Ovary (tissue), 9 donors: ENCODE data around the gene SRRM2. TPM values are rescaled to one million over a fixed set of nuclear protein-coding genes. Genes with fewer than 3 reads are reported as not detected.

ENCODE experiments used
- DNase-seq, 5 donors: peaks; one replicate each; pipeline ENCODE4 v3.0.0-alpha.2; 2019 to 2020
- H3K27ac ChIP-seq, 2 donors: fragments of 200-600 bp; one replicate each; pipeline versions ENCODE4 v1.5.1 to v1.8.0; 2019 to 2022
- H3K27me3 ChIP-seq: fragments of 200-600 bp; one replicate; pipeline ENCODE4 v1.8.0; 2022
- H3K36me3 ChIP-seq: fragments of 200-600 bp; sonication (generic); one replicate; pipeline ENCODE4 v1.5.1; 2019
- H3K4me1 ChIP-seq: one replicate; pipeline ENCODE4 v1.8.1; 2013; ENCODE audit warnings: mild to moderate bottlenecking, moderate library complexity; ENCODE audit not compliant: insufficient read depth
- H3K4me3 ChIP-seq: fragments of 200-600 bp; sonication (generic); one replicate; pipeline ENCODE4 v1.5.1; 2017
- H3K9me3 ChIP-seq, 2 donors: fragments of 200-600 bp in 1 of 2; sonication (generic) in 1 of 2; one replicate each; pipeline versions ENCODE4 v1.5.1 to v1.8.1; 2013 to 2019; ENCODE audit warnings: mild to moderate bottlenecking in 1 of 2, moderate library complexity in 1 of 2
- EP300 ChIP-seq: sonication (generic); formaldehyde crosslinking; IDR thresholded peaks from one replicate; pipeline ENCODE4 v1.6.1; 2017; ENCODE audit warnings: antibody characterized with exemption
- POLR2A ChIP-seq: fragments of 450-650 bp; IDR thresholded peaks from one replicate; pipeline ENCODE4 v1.6.1; 2017; ENCODE audit warnings: antibody characterized with exemption, mild to moderate bottlenecking, moderate library complexity
- WGBS, 3 donors: extraction: QIAGEN DNeasy Blood & Tissue Kit in 1 of 3; methylation state at CpG; one replicate each; pipeline versions ENCODE4 v1.1.5 to v1.1.7; 2013 to 2017; 5-methylcytosine and 5-hydroxymethylcytosine counted together
- intact Hi-C, 4 donors: fragments of 100-400 bp; cut with DNase I; formaldehyde crosslinking; loops; one replicate each; pipeline versions ENCODE4 v1.11.0 to v1.15.1; 2022 to 2023
- polyA plus RNA-seq, 2 donors: library from polyadenylated mRNA; stranded (reverse); fragments of 200-250 nt in 1 of 2; fragments of 350-450 nt in 1 of 2; fragmentation: Illumina TruSeq in 1 of 2; extraction: RNeasy Lipid Tissue Mini Kit (QIAGEN cat#74804) in 1 of 2; gene quantifications; one replicate each; pipeline ENCODE4 v1.2.3, GENCODE V29; 2013 to 2014
- total RNA-seq, 7 donors: library from RNA; depleted of rRNA in 2 of 7; stranded (reverse); fragments of >200 nt in 2 of 7; fragmentation: NEBNext Ultra II Directional in 3 of 7; extraction: Animal tissue kit (Norgen Biotek cat#: 25700) in 3 of 7; gene quantifications; one replicate each; pipeline versions ENCODE4 v1.1.0 to v1.2.4, GENCODE V29; 2016 to 2023
- TF ChIP-seq, protein P1 (sequence below), 3 donors: fragments of 450-650 bp in 2 of 3; fragments of 200-600 bp in 1 of 3; IDR thresholded peaks; one replicate each; pipeline versions ENCODE4 v1.5.1 to v1.8.0; 2016 to 2022; ENCODE audit warnings: antibody characterized with exemption in 3 of 3, mild to moderate bottlenecking in 1 of 3
- donor health status: DM: no; HTN: no; CAD: no; lungs with moderate emphysema.
- donor health status: DM: no; HTN: no; CAD: no.
- donor health status: Bipolar disorder and iron deficiency.
- donor health status: DM: yes; HTN: yes; CAD: no.
- donor health status: DM: no; HTN: no; CAD: no.
- donor health status: DM: yes; HTN: yes; CAD: no.

SRRM2 gene
- total and polyA plus RNA-seq, 9 donors: 300 to 736 (median 524) TPM

DNA sequence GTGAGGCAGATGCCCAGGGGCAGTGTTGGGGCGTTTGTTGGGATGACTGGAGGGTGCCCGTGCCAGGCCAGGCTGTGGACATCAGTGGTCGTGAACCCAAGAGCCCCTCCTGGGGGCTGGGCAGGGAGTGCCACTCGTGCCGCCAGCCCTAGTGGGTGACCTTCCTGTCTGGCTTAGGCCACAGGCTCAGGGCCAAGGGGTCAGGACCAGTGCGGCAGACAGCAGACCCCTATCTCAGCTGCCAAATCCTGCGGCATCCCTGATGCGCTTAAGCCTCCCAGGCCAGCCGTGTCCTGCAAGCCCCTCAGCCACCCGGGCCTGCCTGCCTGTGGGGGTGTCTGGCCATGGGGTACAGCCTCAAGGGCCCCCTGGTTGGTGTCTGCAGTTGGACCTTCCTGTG lies 47.1 kb upstream of the SRRM2 start:
- peak in 1 of 5 donors; percentile 26 for DNase-seq
- H3K36me3 ChIP-seq: no peaks in the 10 kb centered on the region
- H3K4me3 ChIP-seq: no peak overlapping the region
- TF ChIP-seq EP300: no peak
- TF ChIP-seq POLR2A: no peak
- TF ChIP-seq, protein P1, sequence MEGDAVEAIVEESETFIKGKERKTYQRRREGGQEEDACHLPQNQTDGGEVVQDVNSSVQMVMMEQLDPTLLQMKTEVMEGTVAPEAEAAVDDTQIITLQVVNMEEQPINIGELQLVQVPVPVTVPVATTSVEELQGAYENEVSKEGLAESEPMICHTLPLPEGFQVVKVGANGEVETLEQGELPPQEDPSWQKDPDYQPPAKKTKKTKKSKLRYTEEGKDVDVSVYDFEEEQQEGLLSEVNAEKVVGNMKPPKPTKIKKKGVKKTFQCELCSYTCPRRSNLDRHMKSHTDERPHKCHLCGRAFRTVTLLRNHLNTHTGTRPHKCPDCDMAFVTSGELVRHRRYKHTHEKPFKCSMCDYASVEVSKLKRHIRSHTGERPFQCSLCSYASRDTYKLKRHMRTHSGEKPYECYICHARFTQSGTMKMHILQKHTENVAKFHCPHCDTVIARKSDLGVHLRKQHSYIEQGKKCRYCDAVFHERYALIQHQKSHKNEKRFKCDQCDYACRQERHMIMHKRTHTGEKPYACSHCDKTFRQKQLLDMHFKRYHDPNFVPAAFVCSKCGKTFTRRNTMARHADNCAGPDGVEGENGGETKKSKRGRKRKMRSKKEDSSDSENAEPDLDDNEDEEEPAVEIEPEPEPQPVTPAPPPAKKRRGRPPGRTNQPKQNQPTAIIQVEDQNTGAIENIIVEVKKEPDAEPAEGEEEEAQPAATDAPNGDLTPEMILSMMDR (IDR thresholded peaks at IDR 0.05): no peak
- intact Hi-C loops: no loop called here
- H3K9me3 ChIP-seq: no peaks in the 10 kb centered on the region
- no peak overlapping the region for H3K27ac ChIP-seq
- no peaks in the 10 kb centered on the region for H3K27me3 ChIP-seq
- 83 to 88% (median 86%) methylated on average over 10 of the region's 10 CpGs for WGBS, 3 donors
- no peaks in the 10 kb centered on the region for H3K4me1 ChIP-seq

DNA sequence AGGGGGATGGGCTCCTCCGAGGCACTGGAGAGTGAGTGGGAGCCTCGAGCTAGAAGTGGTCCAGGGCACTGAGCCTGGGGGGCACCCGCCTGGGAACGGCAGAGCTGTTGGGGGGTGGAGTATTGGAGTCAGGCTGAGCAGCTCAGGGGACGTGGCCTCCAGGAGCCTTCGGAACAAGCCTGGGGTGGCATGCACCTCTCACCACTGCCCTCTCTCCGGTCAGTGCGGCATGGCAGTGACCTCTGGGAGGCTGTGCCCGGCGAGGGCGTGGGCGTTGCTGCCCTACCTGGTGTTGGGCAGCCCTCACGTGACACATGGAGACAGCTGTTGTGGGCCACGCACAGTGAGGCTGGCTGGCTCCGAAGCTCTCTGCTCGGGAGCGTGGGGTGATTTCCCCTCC lies 46.4 kb upstream of the SRRM2 start:
- Histone ChIP-seq H3K4me3 (no peak overlapping the region), H3K4me1 (no peaks in the 10 kb centered on the region), H3K27me3 (no peaks in the 10 kb centered on the region), H3K36me3 (no peaks in the 10 kb centered on the region), H3K9me3 (no peaks in the 10 kb centered on the region), H3K27ac (no peak overlapping the region)
- TF ChIP-seq POLR2A (no peak), EP300 (no peak)
- TF ChIP-seq, protein P1 (IDR thresholded peaks at IDR 0.05): no peak
- intact Hi-C loops: no loop called here
- 82 to 90% (median 84%) methylated on average over 17 of the region's 17 CpGs for WGBS, 3 donors
- peak in 1 of 5 donors; percentile 14 for DNase-seq

DNA sequence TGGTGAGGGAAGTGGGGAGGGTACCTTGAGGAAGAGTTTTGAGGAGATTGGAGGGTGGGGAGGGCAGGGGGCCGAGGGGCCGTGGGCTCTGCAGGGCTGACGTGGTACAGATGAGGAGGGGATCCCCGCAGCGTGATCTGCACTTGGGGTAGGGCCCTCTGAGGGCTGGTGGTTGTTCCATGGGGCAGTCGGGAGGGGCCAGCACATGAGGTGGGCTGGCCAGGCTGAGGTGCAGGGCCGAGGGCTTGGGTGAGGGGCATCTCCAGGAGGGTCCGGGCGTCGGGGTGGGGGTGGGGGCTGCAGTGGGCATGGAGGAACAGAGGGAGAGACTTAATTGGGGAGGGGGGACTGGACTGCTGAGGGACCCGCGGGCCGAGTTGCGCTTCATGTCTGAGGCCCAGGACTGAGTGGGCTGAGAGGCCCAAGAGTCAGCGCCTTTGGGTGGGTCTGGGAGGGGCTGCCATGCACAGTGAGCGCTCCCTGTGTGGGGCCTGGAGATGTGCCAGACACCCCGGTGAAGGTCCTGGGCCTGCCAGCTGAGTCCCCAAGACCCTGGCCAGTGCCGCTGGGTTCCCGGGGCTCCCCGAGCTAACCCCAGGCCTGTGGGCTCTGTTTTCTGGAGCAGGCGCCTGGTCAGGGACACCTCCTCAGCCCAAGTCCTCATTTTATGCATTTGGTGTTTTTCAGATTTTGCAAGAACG lies 45.7 kb upstream of the SRRM2 start:
- Histone ChIP-seq H3K36me3 (no peaks in the 10 kb centered on the region), H3K27ac (no peak overlapping the region), H3K9me3 (no peaks in the 10 kb centered on the region), H3K4me1 (no peaks in the 10 kb centered on the region), H3K4me3 (no peak overlapping the region), H3K27me3 (no peaks in the 10 kb centered on the region)
- WGBS, 3 donors: 91 to 95% (median 94%) methylated on average over 20 to 22 of the region's 22 CpGs
- DNase-seq: peak in 1 of 5 donors; percentile 25
- no peak for TF ChIP-seq POLR2A
- TF ChIP-seq, protein P1 (IDR thresholded peaks at IDR 0.05): no peak
- TF ChIP-seq EP300: no peak
- intact Hi-C loops: no loop called here

DNA sequence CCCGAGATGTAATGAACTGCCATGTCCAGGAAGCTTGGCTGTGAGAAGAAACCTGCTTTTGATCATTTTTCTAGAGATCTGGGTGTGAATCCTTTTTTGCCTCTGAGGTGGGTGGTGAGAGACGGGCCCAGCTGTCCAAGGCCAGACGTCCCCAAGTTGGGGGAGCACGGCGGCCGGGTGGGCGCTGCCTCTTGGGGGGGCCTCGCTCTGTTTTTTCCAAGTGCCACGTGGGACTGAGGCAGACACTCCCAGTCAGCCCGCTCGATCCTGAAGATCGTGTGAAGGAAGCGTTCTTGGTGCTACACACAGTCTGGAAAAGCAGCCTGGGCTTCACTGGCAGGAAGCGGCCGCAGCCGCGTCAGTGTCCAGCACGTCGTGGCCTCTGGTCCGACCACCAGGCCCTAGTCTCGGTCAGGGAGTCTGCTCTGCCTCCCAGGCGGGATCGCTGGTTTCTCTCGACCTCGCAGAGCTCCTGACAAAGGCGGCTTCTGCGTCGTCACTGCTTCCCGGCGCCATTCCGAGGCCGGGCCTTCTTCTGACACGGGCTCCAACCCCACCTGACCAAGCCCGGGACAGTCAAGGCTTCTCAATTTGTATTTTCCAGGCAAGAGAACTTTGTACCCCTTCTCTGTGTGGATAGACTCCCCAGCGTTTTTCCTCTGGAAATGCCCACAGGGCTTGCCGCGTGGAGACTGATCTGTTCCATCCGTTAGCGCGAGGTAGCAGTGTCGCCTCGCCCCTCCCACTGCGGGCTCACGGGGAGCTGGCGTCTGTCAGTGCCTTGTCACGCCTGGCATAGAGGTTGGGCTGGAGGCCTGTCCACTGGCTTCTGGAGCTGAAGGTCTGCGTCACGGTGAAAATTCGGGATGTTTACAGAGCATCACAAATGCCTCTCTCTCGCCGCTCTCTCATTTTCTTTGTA lies 44.8 kb upstream of the SRRM2 start:
- 89 to 94% (median 91%) methylated on average over 51 of the region's 51 CpGs for WGBS, 3 donors
- H3K4me1 ChIP-seq: no peaks in the 10 kb centered on the region
- TF ChIP-seq POLR2A (no peak), EP300 (no peak)
- TF ChIP-seq, protein P1 (IDR thresholded peaks at IDR 0.05): no peak
- H3K36me3 ChIP-seq: no peaks in the 10 kb centered on the region
- H3K4me3 ChIP-seq: no peak overlapping the region
- intact Hi-C loops: no loop called here
- H3K27ac ChIP-seq: no peak overlapping the region
- peak in 1 of 5 donors; percentile 17 for DNase-seq
- no peaks in the 10 kb centered on the region for H3K9me3 ChIP-seq
- H3K27me3 ChIP-seq: no peaks in the 10 kb centered on the region
